Right hindlimb (tissue), 1 donor: ENCODE results near the gene TNNI3K.

Source experiments
- DNase-seq: peaks from one replicate; pipeline ENCODE4 v3.0.0-alpha.2; 2018

Gene TNNI3K

DNA sequence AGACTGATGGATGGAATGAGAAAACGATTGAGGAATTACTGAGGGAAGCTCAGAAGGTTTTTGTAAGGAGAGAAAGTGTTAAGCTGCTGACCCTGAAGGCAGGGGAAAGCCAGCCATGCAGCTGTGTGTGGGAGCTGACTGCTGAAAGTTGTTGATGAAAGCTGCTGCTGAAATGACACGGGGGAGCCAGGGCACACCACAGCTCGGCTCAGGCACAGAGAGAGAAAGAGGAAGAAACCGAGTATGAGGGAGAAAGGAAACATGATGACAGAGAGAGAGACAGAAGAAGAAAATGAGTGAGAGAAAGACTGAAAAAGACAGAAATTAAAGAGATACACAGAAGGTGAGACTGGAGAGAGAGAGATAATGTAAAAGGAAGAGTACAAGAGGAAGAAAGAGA is 161.7 kb downstream of the TNNI3K start:
- DNase-seq, result peak; percentile 41

DNA sequence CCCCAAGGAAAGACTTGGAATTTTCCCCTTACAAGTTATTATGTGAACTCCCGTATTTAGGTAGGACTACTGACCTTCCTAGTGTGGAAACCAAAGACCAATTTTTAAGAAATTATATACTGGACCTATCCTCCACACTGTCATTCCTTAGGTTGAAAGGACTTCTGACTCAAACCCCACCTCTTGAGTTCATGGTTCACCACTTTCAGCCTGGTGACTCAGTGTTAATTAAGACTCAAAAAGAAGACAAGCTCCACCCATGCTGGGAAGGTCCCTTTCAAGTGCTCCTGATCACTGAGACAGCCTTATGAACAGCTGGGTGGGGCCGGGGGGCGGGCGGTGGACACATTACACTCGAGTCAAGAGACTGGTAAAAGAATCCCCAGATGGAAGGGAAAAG is 164.1 kb downstream of the TNNI3K start:
- DNase-seq, result no peak

DNA sequence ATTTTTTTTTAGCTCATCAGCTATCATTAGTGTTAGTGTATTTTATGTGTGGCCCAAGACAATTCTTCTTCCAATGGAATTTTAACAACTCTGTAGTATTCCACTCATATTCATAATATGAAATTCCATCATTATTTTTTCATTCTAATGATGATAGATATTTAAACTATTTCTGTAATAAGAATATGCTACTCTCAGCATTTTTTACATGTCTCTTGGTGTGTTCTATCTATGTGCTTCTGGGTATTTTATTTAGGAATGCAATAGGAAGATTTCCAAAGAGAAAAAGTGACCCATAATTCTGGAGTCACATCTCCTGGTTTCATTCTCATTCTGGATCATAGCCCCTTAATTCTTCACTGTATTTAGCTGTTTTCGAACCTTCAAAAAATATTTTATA is 167.7 kb downstream of the TNNI3K start:
- no peak for DNase-seq

DNA sequence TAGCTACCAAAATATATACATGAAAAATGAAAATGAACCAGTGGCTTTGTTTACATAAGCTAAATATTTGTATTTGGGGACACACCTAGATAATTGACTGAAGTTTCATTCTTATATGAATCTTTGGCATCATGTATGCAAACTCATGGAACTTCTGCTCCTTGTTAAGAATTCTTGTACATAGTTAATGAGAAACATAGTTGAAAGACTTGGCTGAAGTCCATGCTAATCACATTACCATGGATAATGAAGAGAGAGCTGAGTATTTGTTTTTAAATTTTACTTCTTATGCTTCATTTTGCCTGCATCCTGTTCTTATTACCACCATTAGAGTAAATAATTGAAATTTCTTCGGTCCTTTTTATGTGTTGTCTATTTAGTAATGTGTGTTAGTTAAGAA is 168.4 kb downstream of the TNNI3K start:
- no peak for DNase-seq

DNA sequence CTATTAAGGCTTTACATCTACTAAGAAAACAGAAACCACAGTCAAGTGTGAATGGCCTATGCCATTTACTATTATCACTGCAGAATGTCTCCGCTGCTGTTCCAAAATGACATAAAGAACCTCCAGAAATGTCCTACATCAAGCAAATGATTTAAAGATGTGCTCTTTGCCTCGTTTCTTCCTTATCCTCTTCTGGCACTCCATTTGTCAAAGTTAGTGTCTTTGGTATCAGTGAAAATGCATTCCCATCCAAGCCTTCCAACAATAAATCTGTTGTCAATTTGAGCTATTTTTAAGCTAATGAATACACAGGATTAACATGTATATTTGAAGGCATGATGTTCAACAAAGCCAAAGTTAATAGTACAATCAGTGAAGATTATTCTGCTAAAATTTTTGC is 171.6 kb downstream of the TNNI3K start:
- no peak for DNase-seq

DNA sequence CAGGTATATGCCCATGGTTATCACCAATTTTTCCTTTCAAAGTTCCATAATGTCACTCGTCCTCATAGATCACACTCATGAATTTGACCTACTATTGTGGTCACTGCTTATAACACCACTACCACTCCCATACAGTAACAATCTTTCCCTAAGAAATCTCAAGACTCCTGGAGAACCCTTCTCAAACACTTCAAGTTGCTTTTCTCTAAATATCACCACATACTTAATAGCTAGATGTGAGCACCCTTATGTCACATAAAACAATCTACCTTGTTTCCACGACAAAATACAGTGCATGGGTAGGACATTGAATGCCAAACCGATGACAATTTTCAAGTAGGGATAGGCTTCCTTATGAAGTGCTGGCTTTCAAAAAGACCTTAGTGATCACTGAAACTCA is 172.7 kb downstream of the TNNI3K start:
- no peak for DNase-seq

DNA sequence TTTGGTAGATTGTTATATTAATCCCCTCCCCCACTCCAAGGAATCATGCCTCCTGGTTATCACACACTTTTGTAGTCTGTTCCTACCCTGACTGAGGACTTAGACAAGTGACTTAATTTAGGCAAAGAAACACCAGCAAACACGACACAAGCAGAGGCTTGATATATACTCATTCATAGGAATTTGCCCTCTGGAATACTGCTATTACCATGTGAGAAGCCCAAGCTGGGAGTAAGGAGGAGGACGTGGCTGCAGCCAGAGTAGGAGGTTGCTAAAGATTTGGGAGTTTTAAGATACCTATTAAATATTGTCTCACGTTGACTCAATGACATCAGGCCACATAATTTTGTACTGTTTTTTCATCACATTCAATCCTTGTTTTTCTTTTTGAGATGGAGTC is 177.1 kb downstream of the TNNI3K start:
- no peak for DNase-seq

DNA sequence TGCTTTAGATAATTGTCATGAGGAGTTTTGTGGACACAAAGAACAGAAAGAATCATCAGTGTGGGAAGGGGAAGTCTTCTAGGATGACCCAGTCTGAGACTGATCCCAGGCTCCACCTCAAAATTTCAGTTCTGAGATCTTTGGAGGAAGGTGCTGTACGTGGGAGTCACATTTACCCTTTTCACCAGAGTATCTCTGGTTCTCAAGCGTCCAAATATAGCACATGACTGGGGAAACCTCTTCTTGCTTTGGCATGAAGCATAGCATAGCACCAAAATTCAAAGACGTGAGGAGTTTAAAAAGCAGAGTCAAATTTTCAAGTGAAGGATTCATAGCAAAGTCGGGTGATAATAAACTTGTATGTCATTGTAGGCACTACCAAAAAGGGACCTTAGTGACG is 180.7 kb downstream of the TNNI3K start:
- no peak for DNase-seq

DNA sequence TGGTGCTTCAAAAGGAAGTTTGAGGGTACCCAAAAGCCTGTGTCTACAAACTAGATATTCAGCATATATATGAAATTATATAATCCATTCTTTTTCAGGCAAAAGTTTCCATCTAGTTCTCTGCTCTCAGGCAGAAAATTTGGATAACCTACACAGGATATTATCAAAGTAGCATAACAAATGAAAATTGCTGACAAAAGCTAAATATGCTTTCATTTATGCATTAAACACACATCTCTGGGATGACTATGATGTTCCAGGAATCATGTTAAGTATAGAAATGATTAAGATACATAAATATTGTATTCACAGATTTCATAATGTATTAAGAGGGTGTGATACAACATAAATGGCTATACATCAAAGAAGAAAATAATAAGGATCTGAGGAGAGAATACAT is 184.4 kb downstream of the TNNI3K start:
- no peak for DNase-seq

DNA sequence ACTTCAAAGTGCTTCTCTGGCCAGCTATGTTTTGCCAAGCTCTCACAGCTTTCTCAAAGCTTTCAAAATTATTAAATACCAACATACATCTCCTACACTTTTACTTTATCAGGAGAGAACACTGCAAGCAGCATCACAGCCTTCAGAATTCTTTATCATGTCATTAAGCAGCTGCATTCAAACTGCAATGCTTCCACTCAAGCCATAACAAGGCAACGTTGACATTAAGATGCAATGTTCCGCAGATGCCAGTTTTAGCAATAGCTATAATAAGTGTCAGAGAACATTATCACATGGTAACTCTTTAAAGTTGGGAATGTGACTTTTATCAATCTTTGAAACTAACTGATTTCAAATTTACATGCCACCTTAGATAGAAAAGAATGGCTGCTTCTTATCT is 185.3 kb downstream of the TNNI3K start:
- DNase-seq, result no peak

DNA sequence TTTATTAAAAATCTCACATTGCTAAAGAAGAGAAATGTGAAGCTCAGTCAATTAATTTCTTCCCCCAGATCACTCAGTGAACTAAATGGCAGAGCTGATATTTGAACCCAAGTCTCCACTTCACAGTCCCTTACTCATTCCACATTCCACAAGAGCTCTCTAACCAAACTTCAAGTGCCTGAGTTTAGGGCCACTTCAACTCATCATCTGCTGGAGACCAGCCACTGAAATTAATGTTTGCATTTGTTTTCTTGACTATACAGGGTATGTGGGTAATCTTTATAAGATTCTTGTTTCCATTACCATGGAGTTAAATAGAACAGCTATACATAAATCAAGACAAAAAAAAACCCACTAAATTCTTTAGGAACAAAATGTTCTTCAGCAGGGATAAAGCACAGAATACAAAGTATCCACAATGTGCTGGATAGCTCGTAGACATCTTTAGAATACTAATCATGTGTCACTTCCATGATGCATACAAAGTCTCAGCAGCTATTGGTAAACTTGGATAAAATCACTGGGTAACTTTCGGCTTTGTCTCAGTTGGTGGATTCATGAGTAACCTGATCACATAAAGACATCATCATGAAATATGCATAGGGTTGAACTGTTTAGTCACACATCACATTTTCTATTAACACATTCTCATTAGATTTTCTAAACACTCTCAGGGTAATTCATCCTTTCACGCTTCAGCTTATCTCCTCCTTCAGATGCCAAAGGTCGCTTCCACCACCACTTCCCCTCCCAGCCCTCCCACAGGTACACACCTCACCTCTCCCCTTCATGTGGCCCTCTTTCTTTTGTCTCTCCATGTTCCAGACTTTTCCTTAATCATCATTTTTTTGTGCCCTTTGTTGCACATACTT is 187.5 kb downstream of the TNNI3K start:
- DNase-seq, result no peak

DNA sequence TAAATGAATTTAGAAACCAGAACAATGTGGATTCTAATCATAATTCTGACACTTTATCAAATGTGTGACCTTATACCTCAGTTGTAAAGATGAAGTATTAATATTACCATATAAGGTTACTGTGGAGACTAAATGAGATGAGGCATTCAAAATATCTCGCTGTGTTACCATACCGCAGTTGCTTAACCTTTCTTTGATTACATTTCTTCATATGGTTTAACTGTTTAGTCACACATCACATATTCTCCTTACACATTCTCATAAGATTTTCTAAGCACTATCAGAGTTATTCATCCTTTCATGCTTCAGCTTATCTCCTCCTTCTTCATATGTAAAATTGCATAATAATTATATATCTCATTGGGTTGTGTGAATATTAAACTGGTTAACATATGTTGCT is 188.3 kb downstream of the TNNI3K start:
- no peak for DNase-seq

DNA sequence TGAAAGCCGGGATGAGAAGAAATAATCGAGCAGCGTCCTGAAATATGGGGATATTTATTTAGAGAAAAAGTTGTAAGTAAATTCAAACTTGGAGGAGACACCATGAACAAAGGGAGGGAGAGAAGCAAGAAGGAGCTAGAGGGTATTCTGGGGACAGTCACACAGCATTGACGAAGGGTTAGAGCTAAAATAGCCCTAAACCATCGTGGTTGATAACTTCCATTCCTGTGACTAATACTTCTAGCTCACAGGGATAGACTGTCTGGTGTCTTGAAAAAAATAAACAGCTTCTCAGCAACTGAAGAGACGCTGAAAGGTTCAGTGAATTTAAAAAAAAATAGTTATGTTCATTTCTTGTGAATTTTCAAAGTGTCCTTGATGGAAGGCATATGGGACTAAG is 190.5 kb downstream of the TNNI3K start:
- DNase-seq, result no peak

DNA sequence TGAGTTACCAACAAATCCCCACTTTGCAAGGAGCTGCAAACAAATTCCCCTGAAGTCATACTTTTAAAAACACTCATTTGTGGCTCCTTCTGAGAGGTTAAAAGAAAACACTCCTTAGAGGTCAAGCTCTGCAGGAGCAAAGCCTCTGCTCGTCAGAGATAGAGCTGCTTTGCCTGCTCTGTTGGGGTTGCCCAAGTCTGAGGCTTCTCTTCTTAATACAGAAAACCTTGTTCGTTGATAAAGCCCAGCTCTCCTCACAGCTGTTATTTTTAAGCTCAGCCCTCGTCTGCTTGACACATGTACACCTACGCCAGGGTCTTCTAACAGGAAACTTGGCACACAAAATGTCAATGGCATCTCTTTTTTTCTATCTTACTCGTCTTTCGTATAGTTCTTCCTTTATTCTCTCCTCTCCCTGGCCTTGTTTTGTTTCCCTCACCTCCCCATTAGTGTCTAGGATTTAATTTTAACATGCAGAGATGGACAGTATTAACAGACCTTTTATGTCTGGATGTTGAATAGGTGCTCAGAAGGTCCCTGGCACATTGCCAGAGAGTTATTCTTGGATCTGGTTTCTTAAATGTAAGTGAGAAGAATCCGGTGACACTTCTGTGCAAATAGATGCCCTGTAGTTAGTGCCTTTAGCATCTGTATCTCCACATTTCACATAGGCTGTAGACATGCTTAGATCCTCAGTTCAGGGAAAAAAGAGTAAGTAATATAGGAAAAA is 191.2 kb downstream of the TNNI3K start:
- DNase-seq, result no peak

DNA sequence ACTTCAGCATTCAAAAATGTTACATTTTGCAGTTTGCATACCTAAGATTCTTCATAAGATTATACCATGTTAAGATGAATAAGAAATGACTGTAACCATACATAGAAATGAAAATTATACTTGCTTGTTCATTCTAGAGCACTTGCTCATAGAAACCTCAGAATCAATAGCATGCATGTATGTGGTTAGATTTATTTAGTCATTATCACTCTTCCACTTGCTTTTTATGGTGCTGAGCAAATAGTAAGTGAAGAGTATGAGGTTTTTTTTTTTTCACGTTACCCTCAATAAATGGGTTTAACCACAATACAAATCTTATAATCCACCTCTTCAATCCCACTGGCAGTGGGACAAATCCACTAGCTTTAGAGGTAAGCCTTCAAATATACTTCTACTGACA is 192.5 kb downstream of the TNNI3K start:
- DNase-seq, result no peak

DNA sequence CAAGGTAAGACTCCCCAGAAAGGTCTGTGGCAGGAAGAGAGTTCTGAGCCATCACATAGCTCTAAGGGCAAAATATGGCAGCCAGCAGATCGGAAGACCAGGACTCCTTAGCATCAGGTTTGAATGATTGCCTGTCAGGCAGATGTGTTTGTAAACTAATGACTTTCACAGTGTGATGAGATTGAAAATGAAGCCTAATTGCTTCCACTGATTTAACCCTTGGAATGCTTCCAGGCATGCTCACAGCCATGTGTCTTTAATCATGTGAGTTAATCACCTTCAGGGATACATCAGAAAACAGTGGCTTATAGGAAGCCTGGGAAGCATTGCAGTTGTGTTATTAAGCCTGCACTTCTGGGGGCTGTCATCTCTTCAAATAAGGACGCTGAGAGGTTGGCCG is 194.4 kb downstream of the TNNI3K start:
- DNase-seq, result no peak

DNA sequence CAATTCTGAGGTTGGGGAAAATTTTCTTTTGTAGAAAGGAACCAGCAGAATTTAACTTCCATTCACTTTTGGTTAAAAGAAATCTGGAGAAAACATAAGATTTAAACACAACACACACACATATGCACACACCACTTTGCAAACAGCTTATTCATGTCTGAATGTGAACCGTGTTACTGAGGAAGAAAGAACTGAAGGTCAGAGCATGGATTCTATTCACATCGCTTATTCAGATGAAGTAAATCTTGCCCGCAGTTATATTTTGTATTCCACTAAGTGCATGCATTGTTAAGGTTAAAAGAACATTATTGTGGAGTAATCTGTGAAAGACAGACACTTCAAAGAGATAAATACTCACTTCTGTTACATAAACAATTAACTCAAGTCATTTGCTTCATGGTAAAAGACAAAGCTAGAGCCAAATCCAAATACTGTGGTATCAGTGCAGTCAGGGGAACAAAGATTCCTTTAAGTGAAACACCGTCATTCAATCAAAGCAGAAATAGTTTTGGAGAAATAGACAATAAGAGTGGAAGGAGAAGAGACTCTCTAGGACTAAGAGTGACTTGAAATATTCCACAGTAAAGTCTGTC is 195.3 kb downstream of the TNNI3K start:
- DNase-seq, result no peak

DNA sequence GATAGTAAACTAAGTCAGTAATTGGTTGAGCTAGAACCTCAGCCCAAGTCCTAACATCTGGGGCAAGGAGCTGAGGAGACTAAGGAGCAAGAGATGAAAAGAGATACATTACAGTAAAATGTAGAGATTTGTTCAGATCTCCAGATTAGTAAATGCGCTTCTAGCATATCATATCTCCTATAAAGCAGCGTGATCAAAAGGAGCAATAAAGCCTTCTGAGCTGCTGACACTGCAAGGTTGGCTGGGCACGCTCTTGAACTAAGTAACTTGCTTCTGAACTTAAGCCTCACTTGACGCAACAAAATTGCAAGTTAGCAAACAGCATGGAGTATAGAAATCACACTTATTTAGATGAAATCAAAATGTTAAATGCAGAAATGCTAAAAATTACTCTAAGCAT is 196.3 kb downstream of the TNNI3K start:
- no peak for DNase-seq

DNA sequence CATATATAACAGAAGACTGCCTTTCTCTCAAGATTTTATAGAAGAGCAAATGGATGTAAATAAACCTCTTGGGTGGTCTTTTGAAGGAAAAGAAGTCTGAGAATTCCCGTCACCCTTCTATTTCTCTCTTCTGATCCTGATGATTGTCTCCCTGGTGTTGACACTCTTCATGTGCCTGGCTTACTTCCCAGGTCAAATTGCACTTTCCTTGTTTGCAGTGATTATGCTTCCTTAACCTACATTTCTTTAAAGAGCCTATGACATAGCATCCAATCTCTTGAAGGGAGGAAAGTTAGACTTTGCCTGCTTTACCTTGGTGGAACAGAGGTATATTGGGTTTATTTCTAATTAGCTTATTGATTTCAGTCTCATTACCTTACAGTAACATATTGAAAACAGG is 197.1 kb downstream of the TNNI3K start:
- DNase-seq, result no peak

DNA sequence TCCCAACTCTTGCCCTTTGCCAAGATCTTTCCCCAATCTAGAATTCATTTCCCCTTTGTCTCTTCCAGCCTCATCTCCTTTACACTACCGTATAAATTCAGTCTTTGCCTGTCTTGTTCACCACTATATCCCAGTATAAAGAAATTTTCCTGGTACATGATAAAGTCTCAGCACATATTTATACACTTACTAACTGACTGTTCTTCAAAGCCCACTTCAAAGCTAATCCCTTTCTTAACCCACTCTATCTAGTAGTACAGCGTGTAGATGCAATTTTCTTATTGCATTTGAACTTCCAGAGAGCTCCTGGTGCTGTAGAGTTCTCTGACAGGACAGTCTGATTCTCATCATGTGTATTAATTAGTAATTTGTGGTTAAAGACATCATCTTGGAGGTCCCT is 199.1 kb downstream of the TNNI3K start:
- no peak for DNase-seq

DNA sequence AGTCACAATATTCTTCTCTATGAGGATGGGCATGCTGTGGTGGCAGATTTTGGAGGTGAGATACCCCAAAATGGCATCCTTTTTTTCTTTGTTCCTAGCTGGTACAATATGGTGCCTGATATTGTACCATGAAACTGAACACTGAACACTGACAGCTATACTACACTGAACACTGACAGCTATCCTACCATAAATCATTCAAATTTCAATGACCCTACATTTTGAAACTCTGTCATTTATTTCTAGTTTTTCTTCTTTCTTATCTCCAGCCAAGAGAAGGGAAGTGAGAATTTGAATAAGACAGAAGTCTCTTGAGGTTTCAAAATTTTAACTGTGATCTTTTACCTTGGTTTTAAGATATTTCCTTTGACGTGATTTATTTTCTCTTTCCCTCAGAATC is 200.9 kb downstream of the TNNI3K start:
- no peak for DNase-seq

DNA sequence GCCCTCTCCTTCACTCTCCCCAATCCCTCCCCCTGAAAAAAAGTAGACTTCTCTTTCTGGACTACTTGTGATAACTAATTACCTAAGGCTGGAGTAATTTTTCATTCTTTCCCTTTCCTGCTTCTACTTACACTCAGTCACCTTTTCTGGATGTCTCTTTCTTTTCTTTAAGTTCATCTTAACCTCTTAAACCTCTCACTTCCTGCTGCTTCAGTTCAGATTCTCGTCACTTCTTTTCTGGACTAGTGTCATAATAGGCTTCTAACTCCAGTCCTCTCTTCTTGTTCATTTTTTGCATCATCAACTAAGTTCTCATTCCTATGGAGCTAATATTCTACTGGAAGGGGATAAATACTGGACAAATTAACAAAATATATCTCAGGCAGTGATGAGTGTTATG is 201.8 kb downstream of the TNNI3K start:
- no peak for DNase-seq

DNA sequence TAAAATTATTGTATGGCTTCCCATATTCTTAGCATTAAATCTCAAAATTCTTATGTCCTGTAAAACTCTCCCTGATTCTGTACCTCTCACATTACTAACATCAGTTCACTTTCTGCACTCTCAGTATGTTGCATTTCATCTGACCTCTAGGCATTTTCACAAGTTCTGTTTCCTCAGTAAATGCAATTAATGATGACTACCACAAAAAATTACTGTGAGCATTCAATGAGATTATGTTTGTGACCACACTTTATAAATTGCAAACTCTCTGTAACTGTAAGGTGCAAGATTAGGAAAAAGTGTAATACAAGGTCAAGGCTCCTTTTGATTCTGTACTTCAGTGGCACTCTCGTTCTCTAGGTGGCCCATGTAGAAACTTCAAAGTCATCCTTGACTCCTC is 216.8 kb downstream of the TNNI3K start:
- DNase-seq, result no peak

DNA sequence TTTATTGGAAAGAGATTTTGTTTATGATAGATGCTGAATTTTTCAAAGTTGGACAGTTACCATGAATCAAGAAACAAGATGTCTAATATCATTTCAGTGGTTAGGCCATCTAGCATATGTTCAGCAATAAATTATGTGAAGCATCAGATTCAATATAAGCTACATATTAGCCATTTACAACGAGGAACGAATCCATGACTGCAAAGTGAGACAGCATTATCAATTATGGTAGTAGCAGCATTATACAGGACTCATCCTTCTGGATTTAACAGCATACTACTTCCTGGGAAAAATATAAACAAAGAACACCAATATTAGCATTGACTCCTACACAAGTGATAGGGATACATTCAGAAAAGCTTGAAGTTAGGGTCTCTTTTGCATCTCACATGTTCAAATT is 218.1 kb downstream of the TNNI3K start:
- DNase-seq, result no peak
